SIG-M5 (cell line): ENCODE data around the gene RAB6D.
"Not testable (repeated sequence)": the region's sequence is repeated elsewhere in the genome, so short reads cannot be mapped to it uniquely, and the experiment has no call there.

Source experiments
- DNase-seq: peaks from one replicate; lab custom pipeline; 2025; lab: John Stamatoyannopoulos, UW

The RAB6D gene

DNA sequence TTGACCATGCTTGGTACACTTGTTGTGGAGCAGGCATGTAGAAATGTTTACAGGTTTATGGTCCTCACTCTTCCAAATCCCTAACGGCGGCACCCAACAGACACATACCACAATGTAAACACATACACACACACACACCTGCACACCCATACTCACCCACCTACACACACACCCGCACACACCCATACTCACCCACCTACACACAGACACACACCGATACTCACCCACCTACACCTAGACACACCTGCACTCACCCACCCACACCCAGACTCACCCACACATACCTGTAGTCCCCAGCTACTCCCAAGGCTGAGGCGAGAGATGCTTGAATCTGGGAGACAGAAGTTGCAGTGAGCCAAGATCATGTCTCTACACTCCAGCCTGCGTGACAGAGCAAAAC lies 1.5 kb upstream of the RAB6D start:
- DNase-seq: no peak

- not testable (repeated sequence) for DNase-seq
Measured at GRCh38 chr2:131363213-131363612, 755 bp downstream of the RAB6D start.

- not testable (repeated sequence) for DNase-seq
Measured at GRCh38 chr2:131361773-131362172, 2.2 kb downstream of the RAB6D start.

DNA sequence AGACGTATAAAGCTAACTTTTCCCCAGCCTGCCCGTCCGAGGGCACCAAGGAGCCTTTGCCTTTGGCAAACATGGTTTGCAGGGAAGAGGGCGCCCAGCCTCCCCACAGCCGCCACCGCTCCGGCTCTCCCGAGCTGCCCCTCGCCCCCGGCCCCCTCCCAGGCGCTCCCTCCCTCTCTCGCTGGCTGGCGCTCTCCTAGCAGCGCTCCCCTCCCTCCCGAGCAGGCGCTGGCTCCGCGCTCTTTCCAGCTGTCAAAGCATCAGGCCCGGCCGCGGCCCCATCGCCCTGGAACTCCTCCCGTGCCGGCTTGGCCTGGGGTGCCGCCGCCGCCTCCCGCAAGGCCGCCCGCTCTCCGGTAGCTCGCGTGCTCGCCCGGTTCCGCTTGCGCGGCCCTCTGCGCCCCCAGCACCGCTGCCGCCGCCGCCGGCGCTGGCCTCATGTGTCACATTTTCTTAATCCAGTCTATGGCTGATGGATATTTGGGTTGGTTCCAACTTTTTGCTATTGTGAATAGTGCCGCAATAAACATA lies 10.7 kb downstream of the RAB6D start:
- DNase-seq: not testable (repeated sequence)

DNA sequence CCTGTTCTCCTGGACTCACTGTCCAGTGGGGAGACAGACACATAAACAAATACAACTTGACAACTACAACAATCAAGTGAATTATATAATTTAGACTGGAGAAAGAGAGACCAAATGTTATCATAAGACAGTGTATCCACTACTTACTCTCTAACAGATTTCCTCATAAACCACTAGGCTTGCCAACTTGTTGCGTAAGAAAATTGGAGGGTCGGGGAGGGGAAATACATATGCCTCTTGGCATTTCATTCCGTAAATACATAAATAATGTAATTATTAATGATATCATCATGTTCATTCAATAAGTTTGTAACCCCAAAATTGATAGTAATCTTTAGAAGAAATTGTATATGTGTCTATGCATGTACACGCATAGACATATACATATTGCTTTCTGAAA lies 14.9 kb downstream of the RAB6D start:
- DNase-seq: no peak

GRCh38 chr2:131347035-131347434 lies 16.9 kb downstream of the RAB6D start:
- DNase-seq: not testable (repeated sequence)

DNA sequence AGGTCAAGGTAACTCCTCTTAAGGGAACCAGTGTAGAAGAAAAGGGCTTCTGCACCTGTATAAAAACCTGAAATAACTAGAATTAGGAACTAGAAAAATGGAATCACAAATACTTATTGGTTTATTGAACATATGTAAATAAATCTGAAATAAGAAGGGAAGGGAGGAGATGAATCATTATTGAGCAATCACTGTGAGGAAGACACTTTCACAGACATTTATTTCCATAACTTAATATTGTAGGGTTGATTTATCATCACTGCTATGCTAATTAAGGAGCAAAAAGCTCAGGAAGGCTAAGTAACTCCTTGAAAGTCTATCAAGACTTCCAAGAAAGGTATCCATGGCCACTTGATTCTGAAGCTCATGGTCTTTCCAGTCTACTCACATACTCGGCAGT lies 24.7 kb downstream of the RAB6D start:
- DNase-seq: not testable (repeated sequence)

DNA sequence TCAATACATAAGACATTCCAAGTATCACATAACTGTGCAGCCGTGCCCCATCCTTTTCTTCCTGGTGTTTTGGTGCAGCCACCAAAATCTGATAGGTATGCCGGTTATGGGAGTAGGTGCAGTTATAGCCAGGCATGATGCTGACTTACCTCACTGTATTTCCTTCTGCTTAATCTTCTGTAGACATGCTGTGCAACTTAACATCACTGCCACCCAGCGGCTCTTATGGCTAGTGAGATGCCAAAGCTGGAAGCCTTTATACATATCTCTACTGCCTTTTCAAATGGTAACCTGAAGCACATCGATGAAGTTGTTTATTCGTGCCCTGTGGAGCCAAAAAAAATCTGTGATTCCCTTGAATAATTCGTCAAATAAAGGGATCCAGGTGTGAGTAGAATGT lies 28.6 kb downstream of the RAB6D start:
- DNase-seq: not testable (repeated sequence)

- not testable (repeated sequence) for DNase-seq
Measured at GRCh38 chr2:131332709-131333108, 31.3 kb downstream of the RAB6D start.

- DNase-seq: not testable (repeated sequence)
Measured at GRCh38 chr2:131331000-131331399, 33.0 kb downstream of the RAB6D start.

DNA sequence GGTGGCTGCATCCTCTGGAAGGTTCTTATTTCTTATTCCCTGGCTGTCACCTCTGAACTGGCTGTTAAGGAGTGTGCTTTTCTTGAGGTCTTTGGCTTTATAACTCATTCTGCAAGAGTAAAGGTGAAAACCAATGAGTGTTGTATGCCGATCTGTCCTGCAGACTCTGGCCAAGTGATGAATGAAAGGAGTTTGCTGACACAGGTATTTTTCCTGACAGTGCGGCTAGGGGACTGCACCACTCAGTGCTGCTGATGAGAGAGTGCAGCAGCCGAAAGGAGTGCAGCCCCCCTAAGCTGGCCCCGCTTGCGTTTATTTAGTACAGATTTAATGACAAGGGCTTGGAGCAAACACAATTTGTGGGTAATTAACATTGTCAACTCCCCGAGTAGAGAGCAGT lies 41.8 kb downstream of the RAB6D start:
- no peak for DNase-seq

DNA sequence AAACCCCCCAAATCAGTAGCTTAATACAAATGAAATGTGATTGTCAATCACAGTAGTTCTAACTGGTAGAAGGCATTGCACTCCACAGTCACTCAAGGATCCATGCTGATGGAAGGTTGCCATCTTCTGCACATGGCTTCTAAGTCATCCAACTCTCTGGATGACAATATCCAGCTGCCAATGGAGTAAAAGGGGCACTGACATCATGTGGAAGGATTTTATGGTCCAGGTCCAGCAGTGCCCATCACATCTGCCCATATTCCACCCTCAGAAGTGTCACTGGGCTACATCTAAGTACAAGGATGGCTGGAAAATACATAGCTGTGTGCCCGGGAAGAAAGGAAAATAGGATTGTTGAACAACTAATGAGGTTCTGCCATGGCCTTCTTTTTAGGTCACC lies 42.6 kb downstream of the RAB6D start:
- DNase-seq: not testable (repeated sequence)

GRCh38 chr2:131311001-131311400 lies 53.0 kb downstream of the RAB6D start:
- DNase-seq: not testable (repeated sequence)
